GM12878 (cell line): ENCODE results near the gene DPF3. TPM values are rescaled to one million over a fixed set of nuclear protein-coding genes. Genes with fewer than 3 reads are reported as not detected.

Experiments
- ATAC-seq: fragments of 200-7000 bp; cut with Tn5 transposase; 3 replicates; pipeline ENCODE4 v1.9.1; 2020; ENCODE audit warnings: mild to moderate bottlenecking, moderate library complexity
- BruUV-seq: library from RNA; stranded (reverse); fragments of 400-500 nt; replicated peaks from 2 replicates; lab custom pipeline; 2021; lab: Mats Ljungman, UMichigan
- CTCF ChIA-PET: fragments of 300-600 bp; sonication (Branson Sonifier 250); formaldehyde crosslinking; extraction: SDS; loops from one replicate; lab custom pipeline; 2021; ENCODE audit warnings: inconsistent platforms; lab: Yijun Ruan, JAX
- POLR2A ChIA-PET: fragments of 350-600 bp; formaldehyde crosslinking; extraction: SDS; loops from one replicate; lab custom pipeline; 2021; ENCODE audit warnings: inconsistent platforms; lab: Charles Lee
- RAD21 ChIA-PET: fragments of 300-600 bp; sonication (Branson Sonifier 250); formaldehyde crosslinking; loops from one replicate; lab custom pipeline; 2023; ENCODE audit warnings: antibody characterized with exemption; ENCODE audit not compliant: unreplicated experiment; lab: Charles Lee
- SMC1A ChIA-PET: fragments of 300-600 bp; sonication (Branson Sonifier 250); formaldehyde crosslinking; loops from one replicate; lab custom pipeline; 2023; ENCODE audit not compliant: unreplicated experiment, uncharacterized antibody; lab: Charles Lee
- DNase-seq: peaks from one replicate; pipeline ENCODE4 v3.0.0-alpha.2; 2011; ENCODE audit warnings: low read depth, low spot score
- FAIRE-seq: peaks from 3 replicates; lab custom pipeline; 2011; peaks lifted over from hg19 to GRCh38; lab: Jason Lieb, UNC
- H2AFZ ChIP-seq: 2 replicates; pipeline ENCODE4 v1.6.0; 2011; ENCODE audit warnings: low read depth, low read length, control low read depth; ENCODE audit not compliant: control insufficient read depth
- H3K27ac ChIP-seq: 2 replicates; pipeline ENCODE4 v1.5.1; 2011; ENCODE audit warnings: control low read depth; ENCODE audit not compliant: control insufficient read depth, insufficient read depth
- H3K27me3 ChIP-seq, 2 experiments: replicated peaks in 1 of 2; 2 replicates each; pipeline versions ENCODE4 v1.6.0 to v1.6.1; 2011; ENCODE audit warnings: low read length in 1 of 2; ENCODE audit not compliant: control insufficient read depth in 2 of 2, insufficient read depth in 2 of 2
- H3K36me3 ChIP-seq, 2 experiments: 2 replicates each; pipeline ENCODE4 v1.5.1; 2011; ENCODE audit warnings: low read length in 1 of 2; ENCODE audit not compliant: control insufficient read depth in 2 of 2, insufficient read depth in 2 of 2
- H3K4me1 ChIP-seq: 2 replicates; pipeline ENCODE4 v1.6.1; 2011; ENCODE audit warnings: mild to moderate bottlenecking, low read length, moderate library complexity, mixed read lengths; ENCODE audit not compliant: control insufficient read depth, insufficient read depth
- H3K4me2 ChIP-seq: 2 replicates; pipeline ENCODE4 v1.6.0; 2011; ENCODE audit warnings: control low read depth; ENCODE audit not compliant: control insufficient read depth, insufficient read depth
- H3K4me3 ChIP-seq: fragments of 200-600 bp; sonication (generic); 2 replicates; pipeline ENCODE4 v1.5.1; 2016
- H3K79me2 ChIP-seq: 2 replicates; pipeline ENCODE4 v1.6.0; 2011; ENCODE audit warnings: low read length; ENCODE audit not compliant: control insufficient read depth, insufficient read depth
- H3K9ac ChIP-seq: 2 replicates; pipeline ENCODE4 v1.8.0; 2011; ENCODE audit warnings: low read length, control low read depth, mixed read lengths; ENCODE audit not compliant: control insufficient read depth, insufficient read depth
- H3K9me3 ChIP-seq: replicated peaks from 3 replicates; pipeline ENCODE4 v1.5.1; 2011; ENCODE audit warnings: mild to moderate bottlenecking, low read length; ENCODE audit not compliant: control insufficient read depth, insufficient read depth
- H4K20me1 ChIP-seq: 2 replicates; pipeline ENCODE4 v1.6.0; 2011; ENCODE audit not compliant: control insufficient read depth, insufficient read depth
- ATF7 ChIP-seq: fragments of 450-650 bp; IDR thresholded peaks from 2 replicates; pipeline ENCODE4 v1.6.1; 2016; ENCODE audit warnings: low read depth, mild to moderate bottlenecking
- EZH2 ChIP-seq: IDR thresholded peaks from 2 replicates; pipeline ENCODE4 v1.6.1; 2012; ENCODE audit warnings: low read depth, mild to moderate bottlenecking, control low read depth, inconsistent platforms, low read length, borderline replicate concordance; ENCODE audit not compliant: control insufficient read depth
- HDAC2 ChIP-seq: fragments of 200-600 bp; sonication (generic); IDR thresholded peaks from 2 replicates; pipeline ENCODE4 v1.6.1; 2017
- MEF2B ChIP-seq: fragments of 450-650 bp; IDR thresholded peaks from 2 replicates; pipeline ENCODE4 v1.6.1; 2018; ENCODE audit warnings: mild to moderate bottlenecking, moderate library complexity; ENCODE audit not compliant: partially characterized antibody, poor library complexity, severe bottlenecking
- NKRF ChIP-seq: fragments of 450-650 bp; conservative IDR thresholded peaks from 2 replicates; pipeline ENCODE4 v1.6.1; 2017; ENCODE audit warnings: mild to moderate bottlenecking, moderate library complexity
- RFX5 ChIP-seq: IDR thresholded peaks from 2 replicates; pipeline ENCODE4 v1.6.1; 2011; ENCODE audit warnings: low read depth, low read length, improper control_type of control experiment
- SMARCA5 ChIP-seq: fragments of 450-650 bp; IDR thresholded peaks from 2 replicates; pipeline ENCODE4 v1.6.1; 2017; ENCODE audit warnings: mild to moderate bottlenecking
- SREBF2 ChIP-seq: IDR thresholded peaks from 2 replicates; pipeline ENCODE4 v1.6.1; 2012; ENCODE audit warnings: mild to moderate bottlenecking, low read length
- TBL1XR1 ChIP-seq: IDR thresholded peaks from 2 replicates; pipeline ENCODE4 v1.6.1; 2012; ENCODE audit warnings: low read depth, low read length, improper control_type of control experiment
- ZBTB33 ChIP-seq: fragments of 450-650 bp; IDR thresholded peaks from 2 replicates; pipeline ENCODE4 v1.6.1; 2017; ENCODE audit warnings: mild to moderate bottlenecking
- WGBS: methylation state at CpG from one replicate; pipeline ENCODE4 v1.1.6; 2016; ENCODE audit warnings: low lambda C conversion rate; ENCODE audit not compliant: insufficient replicate concordance, insufficient coverage; ENCODE audit errors: missing lambda C conversion rate; 5-methylcytosine and 5-hydroxymethylcytosine counted together
- in situ Hi-C: fragments of 300-500 bp; cut with MboI; formaldehyde crosslinking; loops from 9 replicates; pipeline ENCODE4 v1.14.3; 2018; ENCODE audit warnings: mixed read lengths
- intact Hi-C: fragments of 100-400 bp; cut with micrococcal nuclease; formaldehyde crosslinking; loops from one replicate; pipeline ENCODE4 v1.14.2; 2022; ENCODE audit not compliant: unreplicated experiment
- polyA plus RNA-seq, 11 experiments: library from polyadenylated mRNA; depleted of rRNA in 4 of 11; unstranded in 6 of 11; stranded (reverse) in 5 of 11; fragments of >200 nt; fragmentation: Nextera tagmentation in 4 of 11; fragmentation: Illumina TruSeq in 1 of 11; extraction: Ambion mirVana in 4 of 11; extraction: Trizol in 1 of 11; gene quantifications; 1 replicate in 1 of 11; 2 replicates in 10 of 11; pipeline versions ENCODE4 v1.2.1 to v1.2.3, GENCODE V29; 2011 to 2016; ENCODE audit warnings: inconsistent platforms in 2 of 11, missing spikeins in 2 of 11, low read depth in 1 of 11
- total RNA-seq, 4 experiments: library from RNA; depleted of rRNA in 3 of 4; stranded (reverse); fragments of >200 nt in 3 of 4; fragmentation: Illumina TruSeq in 1 of 4; extraction: Trizol in 1 of 4; gene quantifications; 2 replicates each; pipeline versions ENCODE4 v1.2.1 to v1.2.3, GENCODE V29; 2013 to 2021

Gene DPF3
- total and polyA plus RNA-seq, 10 of the 15 experiments (the other 5 are each of a cell fraction or from before 2014, with no cell fraction given): 0.69 to 8.0 (median 2.2) TPM

- TF ChIP-seq RFX5: no peak
These were observed 178.6 kb downstream of the DPF3 start (continued) for GRCh38 chr14:72715215-72715849.

GRCh38 chr14:72714871-72715214 is 179.1 kb downstream of the DPF3 start:
- no peak overlapping the region for H3K9ac ChIP-seq
- no peaks in the 10 kb centered on the region for H4K20me1 ChIP-seq
- no peak overlapping the region for H2AFZ ChIP-seq
- no peaks in the 10 kb centered on the region for H3K9me3 ChIP-seq
- peaks cover 24% of the 10 kb centered on the region for H3K4me1 ChIP-seq
- peak overlapping the region; percentile 15; the same call in 1 of the 2 replicates for H3K4me2 ChIP-seq
- no peak for FAIRE-seq
- H3K79me2 ChIP-seq: no peaks in the 10 kb centered on the region
- H3K27ac ChIP-seq: no peak overlapping the region
- in situ Hi-C loops: no loop called here
- ChIA-PET POLR2A (interaction anchor here (0.8 to 1.5 kb wide), 8 partner anchors 11 to 184 kb away, joined by 3 to 6 read pairs (median 3); partner anchors contain the start of gene DPF3), CTCF (interaction anchor here (0.7 to 2.2 kb wide), 7 partner anchors 10 to 201 kb away, joined by 3 to 13 read pairs (median 4); no protein-coding TSS in a partner anchor), SMC1A (interaction anchor here (0.6 to 2.6 kb wide), 15 partner anchors 10 to 234 kb away, joined by 3 to 12 read pairs (median 6); partner anchors contain the start of gene DPF3), RAD21 (interaction anchor here (0.6 to 2.5 kb wide), 19 partner anchors 10 to 264 kb away, joined by 3 to 12 read pairs (median 5); partner anchors contain the start of gene DPF3)
- WGBS: 78% methylated on average over 8 of the region's 8 CpGs
- no peaks in the 10 kb centered on the region for H3K27me3 ChIP-seq
- peak; percentile 27 for ATAC-seq
- DNase-seq: no peak
- no TSS peak for BruUV-seq
- TF ChIP-seq HDAC2 (no peak), MEF2B (no peak), ZBTB33 (0 out of 2 replicates have a peak, but pooled peaks have one; percentile 63), SMARCA5 (no peak), EZH2 (no peak), SREBF2 (no peak), NKRF (no peak), ATF7 (no peak), TBL1XR1 (no peak)
- no peaks in the 10 kb centered on the region for H3K36me3 ChIP-seq
- no peak overlapping the region for H3K4me3 ChIP-seq
- intact Hi-C loops: no loop called here
